ENCODE results near the gene SNTA1.

Gene SNTA1

GRCh38 chr20:33415948-33416347 is 27.6 kb downstream of the SNTA1 start:
- no peak for DNase-seq (ENCODE audit: low spot score)
- TF ChIP-seq, protein P1, sequence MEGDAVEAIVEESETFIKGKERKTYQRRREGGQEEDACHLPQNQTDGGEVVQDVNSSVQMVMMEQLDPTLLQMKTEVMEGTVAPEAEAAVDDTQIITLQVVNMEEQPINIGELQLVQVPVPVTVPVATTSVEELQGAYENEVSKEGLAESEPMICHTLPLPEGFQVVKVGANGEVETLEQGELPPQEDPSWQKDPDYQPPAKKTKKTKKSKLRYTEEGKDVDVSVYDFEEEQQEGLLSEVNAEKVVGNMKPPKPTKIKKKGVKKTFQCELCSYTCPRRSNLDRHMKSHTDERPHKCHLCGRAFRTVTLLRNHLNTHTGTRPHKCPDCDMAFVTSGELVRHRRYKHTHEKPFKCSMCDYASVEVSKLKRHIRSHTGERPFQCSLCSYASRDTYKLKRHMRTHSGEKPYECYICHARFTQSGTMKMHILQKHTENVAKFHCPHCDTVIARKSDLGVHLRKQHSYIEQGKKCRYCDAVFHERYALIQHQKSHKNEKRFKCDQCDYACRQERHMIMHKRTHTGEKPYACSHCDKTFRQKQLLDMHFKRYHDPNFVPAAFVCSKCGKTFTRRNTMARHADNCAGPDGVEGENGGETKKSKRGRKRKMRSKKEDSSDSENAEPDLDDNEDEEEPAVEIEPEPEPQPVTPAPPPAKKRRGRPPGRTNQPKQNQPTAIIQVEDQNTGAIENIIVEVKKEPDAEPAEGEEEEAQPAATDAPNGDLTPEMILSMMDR (IDR thresholded peaks at IDR 0.05; ENCODE audit: extremely low read depth, missing control alignments), result peak; percentile 10

GRCh38 chr20:33412484-33412838 is 31.1 kb downstream of the SNTA1 start:
- TF ChIP-seq, protein P1 (IDR thresholded peaks at IDR 0.05; ENCODE audit: extremely low read depth, missing control alignments), result no peak
- DNase-seq (ENCODE audit: low spot score), result no peak

GRCh38 chr20:33411711-33412483 is 31.7 kb downstream of the SNTA1 start:
- TF ChIP-seq, protein P1 (IDR thresholded peaks at IDR 0.05; ENCODE audit: extremely low read depth, missing control alignments), result no peak
- DNase-seq (ENCODE audit: low spot score), result no peak

- no peak for DNase-seq (ENCODE audit: low spot score)
- TF ChIP-seq, protein P1 (IDR thresholded peaks at IDR 0.05; ENCODE audit: extremely low read depth, missing control alignments), result no peak
These were observed 32.3 kb downstream of the SNTA1 start for GRCh38 chr20:33411242-33411641.

- TF ChIP-seq, protein P1 (IDR thresholded peaks at IDR 0.05; ENCODE audit: extremely low read depth, missing control alignments), result no peak
- no peak for DNase-seq (ENCODE audit: low spot score)
These were observed 33.4 kb downstream of the SNTA1 start for GRCh38 chr20:33410081-33410742.

GRCh38 chr20:33408716-33409654 is 34.6 kb downstream of the SNTA1 start:
- TF ChIP-seq, protein P1 (IDR thresholded peaks at IDR 0.05; ENCODE audit: extremely low read depth, missing control alignments), result no peak
- DNase-seq (ENCODE audit: low spot score), result no peak

Data from GM20000 (cell line).